GM18498 (cell line): ENCODE results near the gene CSRP3.

Experiments used
- ATAC-seq: cut with Tn5 transposase; IDR thresholded peaks from one replicate; pipeline ENCODE4 v1.9.1; 2021; ENCODE audit warnings: mild to moderate bottlenecking, moderate library complexity; ENCODE audit not compliant: unreplicated experiment

The CSRP3 gene

GRCh38 chr11:19191530-19192169 is 10.1 kb downstream of the CSRP3 start:
- no peak for ATAC-seq

GRCh38 chr11:19187833-19188258 is 13.9 kb downstream of the CSRP3 start:
- ATAC-seq, result no peak

GRCh38 chr11:19187114-19187832 is 14.5 kb downstream of the CSRP3 start:
- ATAC-seq, result no peak

GRCh38 chr11:19185516-19186052 is 16.2 kb downstream of the CSRP3 start:
- no peak for ATAC-seq

GRCh38 chr11:19185036-19185435 is 16.7 kb downstream of the CSRP3 start:
- ATAC-seq, result no peak

GRCh38 chr11:19183646-19184045 is 18.1 kb downstream of the CSRP3 start:
- ATAC-seq, result no peak

GRCh38 chr11:19181531-19182261 is 20.1 kb downstream of the CSRP3 start:
- no peak for ATAC-seq

GRCh38 chr11:19176629-19177186 is 25.1 kb downstream of the CSRP3 start:
- no peak for ATAC-seq

- ATAC-seq, result no peak
These were observed 27.7 kb downstream of the CSRP3 start for GRCh38 chr11:19173964-19174638.

- no peak for ATAC-seq
These were observed 28.6 kb downstream of the CSRP3 start for GRCh38 chr11:19173004-19173689.

- no peak for ATAC-seq
These were observed 33.7 kb downstream of the CSRP3 start for GRCh38 chr11:19168090-19168489.

GRCh38 chr11:19164881-19165280 is 36.9 kb downstream of the CSRP3 start:
- ATAC-seq, result no peak

- no peak for ATAC-seq
These were observed 37.4 kb downstream of the CSRP3 start for GRCh38 chr11:19164230-19164855.

- ATAC-seq, result no peak
These were observed 38.2 kb downstream of the CSRP3 start for GRCh38 chr11:19163617-19164016.

GRCh38 chr11:19162951-19163505 is 38.8 kb downstream of the CSRP3 start:
- no peak for ATAC-seq

GRCh38 chr11:19161651-19162050 is 40.1 kb downstream of the CSRP3 start:
- ATAC-seq, result no peak

- ATAC-seq, result no peak
These were observed 40.9 kb downstream of the CSRP3 start for GRCh38 chr11:19160847-19161246.

- no peak for ATAC-seq
These were observed 44.9 kb downstream of the CSRP3 start for GRCh38 chr11:19156892-19157291.

- ATAC-seq, result no peak
These were observed 56.5 kb downstream of the CSRP3 start for GRCh38 chr11:19145319-19145718.
